AG04449 (cell line): ENCODE measurements around the gene U2SURP.

Source experiments
- CTCF ChIA-PET: fragments of 350-600 bp; formaldehyde crosslinking; extraction: SDS; loops from one replicate; lab custom pipeline; 2021; ENCODE audit warnings: antibody characterized with exemption; lab: Yijun Ruan, JAX
- POLR2A ChIA-PET: fragments of 400-600, 350-600 bp; formaldehyde crosslinking; extraction: SDS; loops from one replicate; lab custom pipeline; 2020; ENCODE audit warnings: antibody characterized with exemption, inconsistent platforms; lab: Yijun Ruan, JAX
- DNase-seq: peaks from one replicate; pipeline ENCODE4 v3.0.0-alpha.2; 2010; ENCODE audit warnings: low read depth, low spot score
- H3K4me3 ChIP-seq: 2 replicates; pipeline ENCODE4 v1.5.1; 2011; ENCODE audit warnings: low read depth, mild to moderate bottlenecking, control low read depth, low read length
- TF ChIP-seq, protein P1 (sequence below): IDR thresholded peaks from one replicate; pipeline ENCODE4 v1.5.1; 2011; ENCODE audit warnings: mild to moderate bottlenecking, moderate library complexity, low read length, control low read depth, inconsistent platforms; ENCODE audit not compliant: insufficient read depth; ENCODE audit errors: missing control alignments

U2SURP gene

DNA sequence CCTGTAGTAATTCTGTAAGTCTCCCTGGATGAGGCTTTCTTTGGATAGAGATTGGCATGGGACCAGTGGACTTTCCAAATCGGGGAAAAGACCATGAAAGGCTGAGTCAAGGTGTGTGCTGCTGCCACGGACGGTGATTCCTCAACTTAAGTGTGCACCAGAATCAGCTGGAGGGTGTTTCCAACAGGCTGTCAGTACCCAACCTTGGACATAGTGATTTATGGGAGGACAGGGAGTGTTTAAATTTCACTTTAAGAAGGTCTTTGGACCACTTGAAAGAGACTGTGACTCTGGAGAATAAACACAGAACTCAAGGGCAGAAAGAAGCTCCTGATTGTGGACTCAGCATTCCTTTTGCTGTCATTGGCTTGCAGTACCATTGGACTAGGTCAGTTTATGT lies 97.8 kb downstream of the U2SURP start:
- POLR2A ChIA-PET, result no interaction called here
- CTCF ChIA-PET, result no interaction called here
- TF ChIP-seq, protein P1, sequence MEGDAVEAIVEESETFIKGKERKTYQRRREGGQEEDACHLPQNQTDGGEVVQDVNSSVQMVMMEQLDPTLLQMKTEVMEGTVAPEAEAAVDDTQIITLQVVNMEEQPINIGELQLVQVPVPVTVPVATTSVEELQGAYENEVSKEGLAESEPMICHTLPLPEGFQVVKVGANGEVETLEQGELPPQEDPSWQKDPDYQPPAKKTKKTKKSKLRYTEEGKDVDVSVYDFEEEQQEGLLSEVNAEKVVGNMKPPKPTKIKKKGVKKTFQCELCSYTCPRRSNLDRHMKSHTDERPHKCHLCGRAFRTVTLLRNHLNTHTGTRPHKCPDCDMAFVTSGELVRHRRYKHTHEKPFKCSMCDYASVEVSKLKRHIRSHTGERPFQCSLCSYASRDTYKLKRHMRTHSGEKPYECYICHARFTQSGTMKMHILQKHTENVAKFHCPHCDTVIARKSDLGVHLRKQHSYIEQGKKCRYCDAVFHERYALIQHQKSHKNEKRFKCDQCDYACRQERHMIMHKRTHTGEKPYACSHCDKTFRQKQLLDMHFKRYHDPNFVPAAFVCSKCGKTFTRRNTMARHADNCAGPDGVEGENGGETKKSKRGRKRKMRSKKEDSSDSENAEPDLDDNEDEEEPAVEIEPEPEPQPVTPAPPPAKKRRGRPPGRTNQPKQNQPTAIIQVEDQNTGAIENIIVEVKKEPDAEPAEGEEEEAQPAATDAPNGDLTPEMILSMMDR, result no peak
- DNase-seq, result no peak
- H3K4me3 ChIP-seq, result no peak overlapping the region

DNA sequence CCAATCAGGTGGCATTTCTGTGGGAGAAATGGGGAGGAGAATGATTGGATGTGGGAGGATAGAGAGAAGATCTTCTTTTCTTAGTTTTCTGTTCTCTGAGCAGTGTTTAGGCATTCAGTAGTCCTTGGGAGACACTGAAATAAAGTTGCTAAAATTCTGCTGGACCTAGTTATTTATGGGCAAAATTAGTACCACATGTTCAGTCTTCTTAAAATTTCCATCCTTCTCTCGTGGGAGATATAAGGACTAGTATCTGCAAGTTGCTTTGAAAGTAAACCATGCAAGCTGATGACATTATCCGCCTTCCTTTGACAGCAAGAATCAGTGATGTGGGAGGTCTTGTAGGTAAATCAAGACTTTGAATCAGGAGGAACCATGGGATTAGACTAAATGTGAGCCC lies 98.3 kb downstream of the U2SURP start:
- H3K4me3 ChIP-seq, result no peak overlapping the region
- TF ChIP-seq, protein P1, result no peak
- ChIA-PET CTCF (no interaction called here), POLR2A (no interaction called here)
- no peak for DNase-seq

DNA sequence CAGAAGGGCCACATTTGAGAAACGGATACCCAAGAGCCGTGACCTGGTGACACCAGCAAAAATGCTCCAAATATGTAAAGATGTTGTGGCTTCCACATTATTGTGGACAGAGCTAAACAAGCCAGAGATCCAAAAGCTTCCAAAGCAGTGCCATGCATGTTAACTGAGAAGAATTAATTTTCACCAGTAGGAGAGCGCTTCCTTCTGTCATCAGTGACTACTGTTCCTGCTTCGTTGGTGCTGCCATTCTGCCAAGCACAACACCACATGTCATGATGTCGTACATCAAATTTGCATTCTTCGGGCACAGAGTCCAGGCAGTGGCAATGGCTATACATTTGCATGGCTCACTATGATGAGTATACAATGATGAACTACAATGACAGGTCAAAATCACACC lies 99.1 kb downstream of the U2SURP start:
- TF ChIP-seq, protein P1, result no peak
- DNase-seq, result no peak
- H3K4me3 ChIP-seq, result no peak overlapping the region
- ChIA-PET CTCF (no interaction called here), POLR2A (no interaction called here)

DNA sequence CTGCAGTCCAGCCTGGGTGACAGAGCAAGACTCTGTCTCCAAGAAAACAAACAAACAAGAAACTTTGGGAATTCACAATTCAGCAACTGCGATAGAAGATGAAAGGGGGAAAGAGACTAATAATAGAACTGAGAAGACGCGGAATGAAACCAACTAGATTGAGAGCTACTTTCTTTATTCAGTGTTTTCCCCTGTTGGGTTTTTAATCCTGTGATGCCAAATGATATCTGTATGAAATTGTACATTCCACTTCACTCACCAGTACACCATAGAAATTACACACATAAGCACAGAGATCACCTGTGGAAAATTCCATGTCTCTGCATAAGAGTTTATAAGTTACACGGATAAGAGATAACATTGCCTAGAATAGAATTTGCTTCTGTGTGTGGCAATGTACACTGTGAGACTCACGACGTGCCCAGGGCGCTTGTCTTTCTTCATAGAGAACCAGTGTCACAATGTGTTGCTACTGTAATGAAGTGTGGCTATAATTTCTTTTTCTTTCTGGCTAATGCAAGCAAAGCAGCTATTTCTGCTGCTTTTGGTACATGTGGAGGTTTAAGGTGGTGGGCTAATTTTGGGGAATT lies 100.5 kb downstream of the U2SURP start:
- TF ChIP-seq, protein P1, result no peak
- ChIA-PET POLR2A (no interaction called here), CTCF (no interaction called here)
- DNase-seq, result no peak
- no peak overlapping the region for H3K4me3 ChIP-seq

DNA sequence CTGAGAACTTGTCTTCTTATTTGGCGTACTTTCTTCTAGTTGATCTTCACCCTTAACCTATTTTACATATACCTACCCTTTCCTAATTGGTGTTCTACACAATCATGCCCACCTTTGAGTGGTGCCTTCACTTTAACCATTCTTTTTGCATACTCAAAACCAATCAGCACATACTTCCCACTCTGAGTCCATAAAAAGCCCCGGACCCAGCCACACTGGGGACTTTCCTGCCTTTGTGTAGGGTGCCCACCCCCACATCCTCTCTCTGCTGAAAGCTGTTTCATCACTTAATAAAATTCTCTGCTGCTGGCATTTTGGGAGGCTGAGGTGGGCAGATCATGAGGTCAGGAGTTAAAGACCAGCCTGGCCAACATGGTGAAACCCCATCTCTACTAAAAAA lies 102.3 kb downstream of the U2SURP start:
- ChIA-PET CTCF (interaction anchor here (1.2 kb wide), 1 partner anchor 18 kb away, joined by 3 read pairs; no protein-coding TSS in a partner anchor), POLR2A (no interaction called here)
- TF ChIP-seq, protein P1, result no peak
- H3K4me3 ChIP-seq, result no peak overlapping the region
- DNase-seq, result no peak

DNA sequence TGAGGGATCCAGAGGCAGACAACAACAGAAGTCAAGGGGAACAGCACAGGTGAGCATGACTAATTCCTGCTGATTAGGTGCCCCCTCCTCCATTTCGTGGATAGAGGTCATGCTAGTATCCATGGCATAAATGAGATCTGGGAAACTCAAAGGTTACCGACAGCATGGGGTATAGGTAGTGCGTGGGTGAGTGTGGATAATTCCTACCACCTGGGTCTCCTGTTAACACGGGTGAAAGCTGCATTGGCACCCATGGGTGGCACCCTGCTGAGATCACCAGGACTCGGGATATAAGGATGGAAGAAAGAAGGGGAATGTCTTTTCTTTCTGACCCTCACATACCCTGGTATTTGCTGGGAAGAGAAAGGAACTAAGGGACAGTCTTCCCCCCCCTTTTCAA lies 103.8 kb downstream of the U2SURP start:
- DNase-seq, result no peak
- CTCF ChIA-PET, result no interaction called here
- TF ChIP-seq, protein P1, result no peak
- POLR2A ChIA-PET, result no interaction called here
- H3K4me3 ChIP-seq, result no peak overlapping the region
